ENCODE measurements around the gene GPR142. TPM values are rescaled to one million over a fixed set of nuclear protein-coding genes. Genes with fewer than 3 reads are reported as not detected.
"Not testable (repeated sequence)": the region's sequence is repeated elsewhere in the genome, so short reads cannot be mapped to it uniquely, and the experiment has no call there.

GPR142 gene
- total and polyA plus RNA-seq, 3 experiments from 2014 or later = not detected

GRCh38 chr17:74394275-74394950 lies 27.1 kb downstream of the GPR142 start:
- POLR2A ChIA-PET = no interaction called here
- no peaks in the 10 kb centered on the region for H3K36me3 ChIP-seq (ENCODE audit: insufficient read depth, low read length)
- H3K27ac Mint-ChIP-seq = no peak overlapping the region

DNA sequence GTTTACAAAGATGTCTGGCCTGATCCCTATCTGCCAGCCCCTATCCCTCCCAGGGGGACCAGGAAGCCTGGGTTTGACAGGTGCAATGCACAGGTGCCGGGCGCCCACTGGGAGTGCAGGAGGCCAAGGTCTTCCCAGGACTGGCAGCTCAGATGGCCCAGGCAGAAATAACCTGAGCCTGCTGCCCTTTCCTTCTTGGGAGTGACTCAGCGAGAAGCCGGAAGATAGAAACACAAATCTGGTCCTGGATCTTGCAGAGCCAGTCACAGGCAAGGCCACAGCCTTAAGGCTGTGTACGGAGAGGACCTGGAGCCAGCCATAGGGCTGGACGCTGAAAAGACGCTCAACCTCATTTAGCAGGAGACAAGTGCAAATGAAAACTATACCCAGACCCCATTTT lies 27.7 kb downstream of the GPR142 start:
- ChIA-PET POLR2A (no interaction called here), CTCF (interaction anchor here (1.5 to 4.7 kb wide), 2 partner anchors 15 to 35 kb away, joined by 3 to 24 read pairs; no protein-coding TSS in a partner anchor)
- no peaks in the 10 kb centered on the region for H3K9me3 Mint-ChIP-seq
- Histone ChIP-seq H3K4me3 (ENCODE audit: low read length) (no peak overlapping the region), H3K9me3 (ENCODE audit: low read length) (no peaks in the 10 kb centered on the region), H3K27ac (ENCODE audit: low read depth, low read length) (no peak overlapping the region), H3K36me3 (ENCODE audit: insufficient read depth, low read length) (no peaks in the 10 kb centered on the region), H3K27me3 (ENCODE audit: insufficient read depth, low read length, poor library complexity, severe bottlenecking) (peaks cover 3% of the 10 kb centered on the region), H3K4me1 (ENCODE audit: insufficient read depth, low read length) (no peaks in the 10 kb centered on the region)
- no peak overlapping the region for H3K27ac Mint-ChIP-seq
- no peaks in the 10 kb centered on the region for H3K36me3 Mint-ChIP-seq
- H3K4me3 Mint-ChIP-seq = no peak overlapping the region
- no peaks in the 10 kb centered on the region for H3K4me1 Mint-ChIP-seq
- no peak for DNase-seq
- peaks cover 8 to 15% of the 10 kb centered on the region in 2 donors for H3K27me3 Mint-ChIP-seq

More at GRCh38 chr17:74394275-74394950, 27.1 kb downstream of the GPR142 start:
- Mint-ChIP-seq H3K4me1 (no peaks in the 10 kb centered on the region), H3K9me3 (no peaks in the 10 kb centered on the region), H3K36me3 (no peaks in the 10 kb centered on the region), H3K4me3 (no peak overlapping the region), H3K27me3 (peaks cover 10 to 15% of the 10 kb centered on the region in 2 donors)
- H3K27ac ChIP-seq (ENCODE audit: low read depth, low read length) = no peak overlapping the region
- H3K4me3 ChIP-seq (ENCODE audit: low read length) = no peak overlapping the region
- no peak for DNase-seq
- CTCF ChIA-PET = interaction anchor here (1.5 to 4.7 kb wide), 2 partner anchors 14 to 36 kb away, joined by 3 to 24 read pairs; no protein-coding TSS in a partner anchor
- peaks cover 3% of the 10 kb centered on the region for H3K27me3 ChIP-seq (ENCODE audit: insufficient read depth, low read length, poor library complexity, severe bottlenecking)
- no peaks in the 10 kb centered on the region for H3K4me1 ChIP-seq (ENCODE audit: insufficient read depth, low read length)
- H3K9me3 ChIP-seq (ENCODE audit: low read length) = no peaks in the 10 kb centered on the region

GRCh38 chr17:74396567-74396966 lies 29.3 kb downstream of the GPR142 start:
- no peaks in the 10 kb centered on the region for H3K9me3 Mint-ChIP-seq
- H3K36me3 ChIP-seq (ENCODE audit: insufficient read depth, low read length) = no peaks in the 10 kb centered on the region

DNA sequence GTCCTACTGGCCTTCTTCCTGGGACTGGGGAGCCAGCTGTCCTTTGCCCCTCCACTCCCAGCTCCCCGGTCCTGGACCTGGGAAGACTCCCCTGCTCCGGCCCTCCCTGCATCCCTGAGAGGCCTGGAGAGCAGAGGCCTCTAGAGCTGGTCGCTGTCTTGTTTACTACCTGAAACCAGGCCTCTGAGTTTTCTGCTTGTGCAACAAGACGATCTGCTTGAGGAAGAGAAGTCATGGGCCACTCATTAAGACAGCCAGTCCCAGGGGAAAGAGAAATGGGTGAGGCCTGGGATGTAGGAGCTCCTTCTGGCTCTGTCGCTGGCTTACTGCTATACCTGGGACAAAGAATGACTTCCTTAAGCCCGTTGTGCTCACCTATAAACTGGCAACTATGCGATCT lies 34.7 kb downstream of the GPR142 start:
- H3K27me3 ChIP-seq (ENCODE audit: insufficient read depth, low read length, poor library complexity, severe bottlenecking) = no peaks in the 10 kb centered on the region
- no peak overlapping the region for H3K4me3 Mint-ChIP-seq
- H3K36me3 Mint-ChIP-seq = no peaks in the 10 kb centered on the region
- H3K9me3 Mint-ChIP-seq = no peaks in the 10 kb centered on the region
- H3K27ac Mint-ChIP-seq = peak overlapping the region in 1 of 8 donors; percentile 55
- POLR2A ChIA-PET = interaction anchor here (0.7 kb wide), 1 partner anchor 8 kb away, joined by 3 read pairs; no protein-coding TSS in a partner anchor
- no peaks in the 10 kb centered on the region for H3K4me1 ChIP-seq (ENCODE audit: insufficient read depth, low read length)
- no peak overlapping the region for H3K4me3 ChIP-seq (ENCODE audit: low read length)
- no peaks in the 10 kb centered on the region for H3K36me3 ChIP-seq (ENCODE audit: insufficient read depth, low read length)
- CTCF ChIA-PET = no interaction called here
- no peak for DNase-seq
- H3K4me1 Mint-ChIP-seq = peaks cover 0 to 2% (median 0%) of the 10 kb centered on the region in 3 donors
- H3K9me3 ChIP-seq (ENCODE audit: low read length) = no peaks in the 10 kb centered on the region
- peaks cover under 1 to 7% of the 10 kb centered on the region in 2 donors for H3K27me3 Mint-ChIP-seq
- H3K27ac ChIP-seq (ENCODE audit: low read depth, low read length) = no peak overlapping the region

More at GRCh38 chr17:74396567-74396966, 29.3 kb downstream of the GPR142 start:
- no peaks in the 10 kb centered on the region for H3K36me3 Mint-ChIP-seq
- H3K27me3 Mint-ChIP-seq = peaks cover 4 to 10% of the 10 kb centered on the region in 2 donors
- DNase-seq = no peak
- Histone ChIP-seq H3K9me3 (ENCODE audit: low read length) (no peaks in the 10 kb centered on the region), H3K4me3 (ENCODE audit: low read length) (no peak overlapping the region), H3K4me1 (ENCODE audit: insufficient read depth, low read length) (no peaks in the 10 kb centered on the region), H3K27ac (ENCODE audit: low read depth, low read length) (no peak overlapping the region), H3K27me3 (ENCODE audit: insufficient read depth, low read length, poor library complexity, severe bottlenecking) (peaks cover 2% of the 10 kb centered on the region)
- no peak overlapping the region for H3K27ac Mint-ChIP-seq
- ChIA-PET POLR2A (no interaction called here), CTCF (no interaction called here)
- no peak overlapping the region for H3K4me3 Mint-ChIP-seq
- no peaks in the 10 kb centered on the region for H3K4me1 Mint-ChIP-seq

- ChIA-PET CTCF (no interaction called here), POLR2A (no interaction called here)
- no peaks in the 10 kb centered on the region for H3K9me3 Mint-ChIP-seq
- Histone ChIP-seq H3K27ac (ENCODE audit: low read depth, low read length) (no peak overlapping the region), H3K27me3 (ENCODE audit: insufficient read depth, low read length, poor library complexity, severe bottlenecking) (no peaks in the 10 kb centered on the region), H3K4me3 (ENCODE audit: low read length) (no peak overlapping the region), H3K9me3 (ENCODE audit: low read length) (no peaks in the 10 kb centered on the region), H3K4me1 (ENCODE audit: insufficient read depth, low read length) (no peaks in the 10 kb centered on the region), H3K36me3 (ENCODE audit: insufficient read depth, low read length) (no peaks in the 10 kb centered on the region)
- H3K27me3 Mint-ChIP-seq = peaks cover 2 to 7% of the 10 kb centered on the region in 2 donors
- peak overlapping the region in 1 of 8 donors; percentile 87 for H3K27ac Mint-ChIP-seq
- H3K4me1 Mint-ChIP-seq = peaks cover 0 to 3% (median 0%) of the 10 kb centered on the region in 3 donors
- H3K4me3 Mint-ChIP-seq = no peak overlapping the region
- H3K36me3 Mint-ChIP-seq = no peaks in the 10 kb centered on the region
- DNase-seq = no peak
These were observed 36.3 kb downstream of the GPR142 start for GRCh38 chr17:74403512-74404137.

- POLR2A ChIA-PET = no interaction called here
- Histone ChIP-seq H3K36me3 (ENCODE audit: insufficient read depth, low read length) (no peaks in the 10 kb centered on the region), H3K27me3 (ENCODE audit: insufficient read depth, low read length, poor library complexity, severe bottlenecking) (no peaks in the 10 kb centered on the region), H3K4me3 (ENCODE audit: low read length) (no peak overlapping the region), H3K4me1 (ENCODE audit: insufficient read depth, low read length) (no peaks in the 10 kb centered on the region), H3K9me3 (ENCODE audit: low read length) (no peaks in the 10 kb centered on the region), H3K27ac (ENCODE audit: low read depth, low read length) (no peak overlapping the region)
- Mint-ChIP-seq H3K36me3 (no peaks in the 10 kb centered on the region), H3K4me1 (peaks cover 0 to 3% (median 0%) of the 10 kb centered on the region in 3 donors), H3K9me3 (no peaks in the 10 kb centered on the region), H3K27me3 (peaks cover 2 to 4% of the 10 kb centered on the region in 2 donors), H3K27ac (no peak overlapping the region), H3K4me3 (no peak overlapping the region)
- no peak for DNase-seq
- CTCF ChIA-PET = no interaction called here
These were observed 36.9 kb downstream of the GPR142 start for GRCh38 chr17:74404218-74404617.

GRCh38 chr17:74404789-74405188 lies 37.5 kb downstream of the GPR142 start:
- no peak overlapping the region for H3K27ac Mint-ChIP-seq
- peaks cover 0 to 3% (median 0%) of the 10 kb centered on the region in 3 donors for H3K4me1 Mint-ChIP-seq
- no peaks in the 10 kb centered on the region for H3K9me3 Mint-ChIP-seq
- Histone ChIP-seq H3K4me3 (ENCODE audit: low read length) (no peak overlapping the region), H3K27ac (ENCODE audit: low read depth, low read length) (no peak overlapping the region), H3K4me1 (ENCODE audit: insufficient read depth, low read length) (no peaks in the 10 kb centered on the region), H3K9me3 (ENCODE audit: low read length) (no peaks in the 10 kb centered on the region), H3K36me3 (ENCODE audit: insufficient read depth, low read length) (no peaks in the 10 kb centered on the region), H3K27me3 (ENCODE audit: insufficient read depth, low read length, poor library complexity, severe bottlenecking) (no peaks in the 10 kb centered on the region)
- ChIA-PET CTCF (interaction anchor here (1.3 kb wide), 1 partner anchor 89 kb away, joined by 3 read pairs; no protein-coding TSS in a partner anchor), POLR2A (no interaction called here)
- no peaks in the 10 kb centered on the region for H3K36me3 Mint-ChIP-seq
- no peak overlapping the region for H3K4me3 Mint-ChIP-seq
- H3K27me3 Mint-ChIP-seq = peaks cover 2 to 4% of the 10 kb centered on the region in 2 donors
- no peak for DNase-seq

GRCh38 chr17:74405311-74405710 lies 38.0 kb downstream of the GPR142 start:
- H3K27me3 Mint-ChIP-seq; POLR2A ChIA-PET; H3K4me3 Mint-ChIP-seq; H3K27ac Mint-ChIP-seq; H3K9me3 Mint-ChIP-seq; H3K36me3 Mint-ChIP-seq; H3K4me3 ChIP-seq (ENCODE audit: low read length); H3K27me3 ChIP-seq (ENCODE audit: insufficient read depth, low read length, poor library complexity, severe bottlenecking); H3K9me3 ChIP-seq (ENCODE audit: low read length); H3K4me1 Mint-ChIP-seq; DNase-seq; H3K36me3 ChIP-seq (ENCODE audit: insufficient read depth, low read length); H3K27ac ChIP-seq (ENCODE audit: low read depth, low read length); H3K4me1 ChIP-seq (ENCODE audit: insufficient read depth, low read length): not testable (repeated sequence)
- CTCF ChIA-PET = interaction anchor here (1.3 kb wide), 1 partner anchor 88 kb away, joined by 3 read pairs; no protein-coding TSS in a partner anchor
